ENCODE results near the gene CDKAL1.

- TF ChIP-seq, protein P1, sequence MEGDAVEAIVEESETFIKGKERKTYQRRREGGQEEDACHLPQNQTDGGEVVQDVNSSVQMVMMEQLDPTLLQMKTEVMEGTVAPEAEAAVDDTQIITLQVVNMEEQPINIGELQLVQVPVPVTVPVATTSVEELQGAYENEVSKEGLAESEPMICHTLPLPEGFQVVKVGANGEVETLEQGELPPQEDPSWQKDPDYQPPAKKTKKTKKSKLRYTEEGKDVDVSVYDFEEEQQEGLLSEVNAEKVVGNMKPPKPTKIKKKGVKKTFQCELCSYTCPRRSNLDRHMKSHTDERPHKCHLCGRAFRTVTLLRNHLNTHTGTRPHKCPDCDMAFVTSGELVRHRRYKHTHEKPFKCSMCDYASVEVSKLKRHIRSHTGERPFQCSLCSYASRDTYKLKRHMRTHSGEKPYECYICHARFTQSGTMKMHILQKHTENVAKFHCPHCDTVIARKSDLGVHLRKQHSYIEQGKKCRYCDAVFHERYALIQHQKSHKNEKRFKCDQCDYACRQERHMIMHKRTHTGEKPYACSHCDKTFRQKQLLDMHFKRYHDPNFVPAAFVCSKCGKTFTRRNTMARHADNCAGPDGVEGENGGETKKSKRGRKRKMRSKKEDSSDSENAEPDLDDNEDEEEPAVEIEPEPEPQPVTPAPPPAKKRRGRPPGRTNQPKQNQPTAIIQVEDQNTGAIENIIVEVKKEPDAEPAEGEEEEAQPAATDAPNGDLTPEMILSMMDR (IDR thresholded peaks at IDR 0.05) = no peak
- no peak for TF ChIP-seq EZH2 (IDR thresholded peaks at IDR 0.05)
These were observed 667.5 kb downstream of the CDKAL1 start for GRCh38 chr6:21201637-21202350.

All from neural progenitor cell (in vitro differentiated cells).